HL-60 (cell line): ENCODE data around the gene DPM1.
A peak's percentile ranks its signal among the peaks of the same experiment; 100 is the strongest.

Experiments
- DNase-seq, 2 experiments: peaks; one replicate each; pipeline ENCODE4 v3.0.0-alpha.2; 2010 to 2020; ENCODE audit warnings: low read depth in 1 of 2, low spot score in 1 of 2
- H3K27ac ChIP-seq: fragments of 250-450 bp; sonication (Bioruptor Pico); replicated peaks from 2 replicates; pipeline ENCODE4 v1.5.1; 2020; ENCODE audit warnings: mild to moderate bottlenecking, moderate library complexity
- H3K27me3 ChIP-seq: fragments of 250-450 bp; sonication (Bioruptor Pico); 2 replicates; pipeline ENCODE4 v1.5.1; 2021; ENCODE audit warnings: mild to moderate bottlenecking, moderate library complexity; ENCODE audit not compliant: insufficient read depth, poor library complexity, severe bottlenecking
- H3K4me3 ChIP-seq: replicated peaks from 2 replicates; pipeline ENCODE4 v1.5.1; 2011; ENCODE audit warnings: mild to moderate bottlenecking, control low read depth, low read length; ENCODE audit not compliant: insufficient read depth
- CTCF ChIP-seq: IDR thresholded peaks from one replicate; pipeline ENCODE4 v1.5.1; 2011; ENCODE audit warnings: low read length, control low read depth, inconsistent platforms; ENCODE audit not compliant: insufficient read depth
- GABPA ChIP-seq: IDR thresholded peaks from 2 replicates; pipeline ENCODE4 v1.6.1; 2012; ENCODE audit warnings: low read depth
- POLR2AphosphoS5 ChIP-seq: IDR thresholded peaks from 2 replicates; pipeline ENCODE4 v1.6.1; 2012; ENCODE audit warnings: low read depth
- REST ChIP-seq: IDR thresholded peaks from 2 replicates; pipeline ENCODE4 v1.6.1; 2012; ENCODE audit warnings: low read depth; ENCODE audit not compliant: insufficient replicate concordance
- SPI1 ChIP-seq: IDR thresholded peaks from 2 replicates; pipeline ENCODE4 v1.6.1; 2012; ENCODE audit warnings: low read depth, mild to moderate bottlenecking, borderline replicate concordance

The DPM1 gene

GRCh38 chr20:50931306-50932015 lies 26.9 kb downstream of the DPM1 start, which contains the start of gene ADNP:
ADNP (minus strand) TSS chr20:50931437; CDS start chr20:50903996, 27,441 bp downstream.
- TF ChIP-seq CTCF (peak; percentile 23), GABPA (0 out of 2 replicates have a peak, but pooled peaks have one; percentile 33), SPI1 (peak; percentile 68), POLR2AphosphoS5 (peak; percentile 89), REST (peak; percentile 68)
- no peaks in the 10 kb centered on the region for H3K27me3 ChIP-seq
- DNase-seq = peak; percentile 91 to 92
- H3K27ac ChIP-seq = peak within 1 kb of the TSS; percentile 99
- H3K4me3 ChIP-seq = peak within 1 kb of the TSS; percentile 80

- no peak for DNase-seq
- TF ChIP-seq REST = no peak
- Histone ChIP-seq H3K27me3 (no peaks in the 10 kb centered on the region), H3K27ac (peak overlapping the region; percentile 99), H3K4me3 (peak overlapping the region; percentile 41)
These were observed 27.4 kb downstream of the DPM1 start for GRCh38 chr20:50930976-50931305.

- peak overlapping the region; percentile 80 for H3K4me3 ChIP-seq
- H3K27me3 ChIP-seq = no peaks in the 10 kb centered on the region
- TF ChIP-seq CTCF (no peak), REST (no peak), SPI1 (no peak), GABPA (no peak), POLR2AphosphoS5 (no peak)
- no peak for DNase-seq
- H3K27ac ChIP-seq = peak overlapping the region; percentile 89
These were observed 28.0 kb downstream of the DPM1 start for GRCh38 chr20:50930139-50930975.
